D341Med (cell line): ENCODE measurements around the gene RPLP2.
A peak's percentile ranks its signal among the peaks of the same experiment; 100 is the strongest.

Experiments
- DNase-seq: peaks from one replicate; pipeline ENCODE4 v3.0.0; 2012; ENCODE audit warnings: low spot score

The RPLP2 gene

GRCh38 chr11:803770-804598, 5.8 kb upstream of the RPLP2 start:
- no peak for DNase-seq

GRCh38 chr11:804599-804964, 5.2 kb upstream of the RPLP2 start:
- no peak for DNase-seq

GRCh38 chr11:808427-809286, 1.1 kb upstream of the RPLP2 start:
- DNase-seq: no peak

GRCh38 chr11:810040-810567, 337 bp downstream of the RPLP2 start:
- no peak for DNase-seq

- no peak for DNase-seq
These were observed 1.9 kb downstream of the RPLP2 start for GRCh38 chr11:811446-812245.

- no peak for DNase-seq
These were observed 2.6 kb downstream of the RPLP2 start for GRCh38 chr11:812390-812789.

- no peak for DNase-seq
These were observed 3.3 kb downstream of the RPLP2 start for GRCh38 chr11:813072-813455.

GRCh38 chr11:813456-814096, 3.8 kb downstream of the RPLP2 start:
- no peak for DNase-seq

- no peak for DNase-seq
These were observed 6.1 kb downstream of the RPLP2 start for GRCh38 chr11:815675-816432.

GRCh38 chr11:816433-816779, 6.6 kb downstream of the RPLP2 start:
- no peak for DNase-seq

- DNase-seq: no peak
These were observed 8.8 kb downstream of the RPLP2 start, which contains the start of gene PNPLA2 for GRCh38 chr11:818396-819128. Gene PNPLA2 (plus strand): TSS chr11:818914. CDS start chr11:819719, 805 bp downstream.

- DNase-seq: peak; percentile 94
These were observed 9.6 kb downstream of the RPLP2 start for GRCh38 chr11:819129-819931.

- peak; percentile 87 for DNase-seq
These were observed 10.3 kb downstream of the RPLP2 start for GRCh38 chr11:819943-820649.

GRCh38 chr11:820655-821511, 11.1 kb downstream of the RPLP2 start:
- DNase-seq: no peak

- no peak for DNase-seq
These were observed 12.0 kb downstream of the RPLP2 start for GRCh38 chr11:821512-822371.

GRCh38 chr11:823441-824291, 13.9 kb downstream of the RPLP2 start:
- DNase-seq: no peak
